ENCODE data around the gene BTBD9.

DNA sequence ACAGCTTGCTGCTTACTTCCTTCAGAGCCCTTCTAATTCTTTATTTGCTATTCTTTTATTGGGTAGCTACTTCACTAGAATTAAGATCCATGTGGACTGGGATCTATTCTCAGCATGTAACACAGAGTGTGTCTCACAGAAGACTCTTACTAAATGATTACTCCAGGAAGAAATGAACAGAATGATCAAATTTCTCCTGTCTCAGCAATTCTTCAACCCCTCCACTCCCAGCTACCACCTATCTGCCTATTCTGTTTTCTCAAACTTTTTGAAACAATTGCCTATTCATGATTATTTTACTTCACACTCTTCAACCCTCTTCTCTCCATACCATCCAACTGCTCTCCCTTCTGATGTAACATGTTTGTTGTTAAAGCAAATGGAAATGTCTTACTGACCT lies 132.6 kb downstream of the BTBD9 start:
- TF ChIP-seq ARNTL (CRISPR knock-in tag; IDR thresholded peaks at IDR 0.05; ENCODE audit: borderline replicate concordance, low read depth) (no peak), ZFP3 (CRISPR knock-in tag; IDR thresholded peaks at IDR 0.05) (no peak), TCF4 (CRISPR knock-in tag; IDR thresholded peaks at IDR 0.05; ENCODE audit: borderline replicate concordance) (no peak), ZNF8 (CRISPR knock-in tag; IDR thresholded peaks at IDR 0.05) (no peak), CSDC2 (CRISPR knock-in tag; IDR thresholded peaks at IDR 0.05) (no peak), SNAI2 (CRISPR knock-in tag; IDR thresholded peaks at IDR 0.05) (no peak), RARB (CRISPR knock-in tag; IDR thresholded peaks at IDR 0.05) (no peak), OSR1 (CRISPR knock-in tag; IDR thresholded peaks at IDR 0.05) (no peak), ZFP30 (CRISPR knock-in tag; IDR thresholded peaks at IDR 0.05) (no peak)
- TF ChIP-seq, protein P1, sequence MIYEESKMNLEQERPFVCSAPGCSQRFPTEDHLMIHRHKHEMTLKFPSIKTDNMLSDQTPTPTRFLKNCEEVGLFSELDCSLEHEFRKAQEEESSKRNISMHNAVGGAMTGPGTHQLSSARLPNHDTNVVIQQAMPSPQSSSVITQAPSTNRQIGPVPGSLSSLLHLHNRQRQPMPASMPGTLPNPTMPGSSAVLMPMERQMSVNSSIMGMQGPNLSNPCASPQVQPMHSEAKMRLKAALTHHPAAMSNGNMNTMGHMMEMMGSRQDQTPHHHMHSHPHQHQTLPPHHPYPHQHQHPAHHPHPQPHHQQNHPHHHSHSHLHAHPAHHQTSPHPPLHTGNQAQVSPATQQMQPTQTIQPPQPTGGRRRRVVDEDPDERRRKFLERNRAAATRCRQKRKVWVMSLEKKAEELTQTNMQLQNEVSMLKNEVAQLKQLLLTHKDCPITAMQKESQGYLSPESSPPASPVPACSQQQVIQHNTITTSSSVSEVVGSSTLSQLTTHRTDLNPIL (CRISPR knock-in tag; IDR thresholded peaks at IDR 0.05; ENCODE audit: low read depth): no peak
- TF ChIP-seq, protein P2, sequence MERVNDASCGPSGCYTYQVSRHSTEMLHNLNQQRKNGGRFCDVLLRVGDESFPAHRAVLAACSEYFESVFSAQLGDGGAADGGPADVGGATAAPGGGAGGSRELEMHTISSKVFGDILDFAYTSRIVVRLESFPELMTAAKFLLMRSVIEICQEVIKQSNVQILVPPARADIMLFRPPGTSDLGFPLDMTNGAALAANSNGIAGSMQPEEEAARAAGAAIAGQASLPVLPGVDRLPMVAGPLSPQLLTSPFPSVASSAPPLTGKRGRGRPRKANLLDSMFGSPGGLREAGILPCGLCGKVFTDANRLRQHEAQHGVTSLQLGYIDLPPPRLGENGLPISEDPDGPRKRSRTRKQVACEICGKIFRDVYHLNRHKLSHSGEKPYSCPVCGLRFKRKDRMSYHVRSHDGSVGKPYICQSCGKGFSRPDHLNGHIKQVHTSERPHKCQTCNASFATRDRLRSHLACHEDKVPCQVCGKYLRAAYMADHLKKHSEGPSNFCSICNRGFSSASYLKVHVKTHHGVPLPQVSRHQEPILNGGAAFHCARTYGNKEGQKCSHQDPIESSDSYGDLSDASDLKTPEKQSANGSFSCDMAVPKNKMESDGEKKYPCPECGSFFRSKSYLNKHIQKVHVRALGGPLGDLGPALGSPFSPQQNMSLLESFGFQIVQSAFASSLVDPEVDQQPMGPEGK (CRISPR knock-in tag; IDR thresholded peaks at IDR 0.05; ENCODE audit: borderline replicate concordance): no peak
- TF ChIP-seq, protein P3, sequence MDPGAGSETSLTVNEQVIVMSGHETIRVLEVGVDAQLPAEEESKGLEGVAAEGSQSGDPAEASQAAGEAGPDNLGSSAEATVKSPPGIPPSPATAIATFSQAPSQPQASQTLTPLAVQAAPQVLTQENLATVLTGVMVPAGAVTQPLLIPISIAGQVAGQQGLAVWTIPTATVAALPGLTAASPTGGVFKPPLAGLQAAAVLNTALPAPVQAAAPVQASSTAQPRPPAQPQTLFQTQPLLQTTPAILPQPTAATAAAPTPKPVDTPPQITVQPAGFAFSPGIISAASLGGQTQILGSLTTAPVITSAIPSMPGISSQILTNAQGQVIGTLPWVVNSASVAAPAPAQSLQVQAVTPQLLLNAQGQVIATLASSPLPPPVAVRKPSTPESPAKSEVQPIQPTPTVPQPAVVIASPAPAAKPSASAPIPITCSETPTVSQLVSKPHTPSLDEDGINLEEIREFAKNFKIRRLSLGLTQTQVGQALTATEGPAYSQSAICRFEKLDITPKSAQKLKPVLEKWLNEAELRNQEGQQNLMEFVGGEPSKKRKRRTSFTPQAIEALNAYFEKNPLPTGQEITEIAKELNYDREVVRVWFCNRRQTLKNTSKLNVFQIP (CRISPR knock-in tag; IDR thresholded peaks at IDR 0.05; ENCODE audit: borderline replicate concordance, low read depth): no peak
